PC-3 (cell line): ENCODE data around the gene C1QB. TPM values are rescaled to one million over a fixed set of nuclear protein-coding genes. Genes with fewer than 3 reads are reported as not detected.
A peak's percentile ranks its signal among the peaks of the same experiment; 100 is the strongest.

Experiments
- ATAC-seq: fragments of 200-7000 bp; cut with Tn5 transposase; 2 replicates; pipeline ENCODE4 v1.9.1; 2020; ENCODE audit warnings: mild to moderate bottlenecking, moderate library complexity
- BruUV-seq: library from RNA; stranded (reverse); fragments of 400-500 nt; replicated peaks from 2 replicates; lab custom pipeline; 2021; lab: Mats Ljungman, UMichigan
- CTCF ChIA-PET: fragments of 300-600 bp; sonication (Branson Sonifier 250); formaldehyde crosslinking; loops from one replicate; lab custom pipeline; 2022; ENCODE audit warnings: antibody characterized with exemption; lab: Charles Lee
- POLR2A ChIA-PET: fragments of 300-600 bp; sonication (Branson Sonifier 250); formaldehyde crosslinking; loops from one replicate; lab custom pipeline; 2022; ENCODE audit warnings: antibody characterized with exemption; ENCODE audit not compliant: unreplicated experiment; lab: Charles Lee
- DNase-seq: peaks from one replicate; pipeline ENCODE4 v3.0.0-alpha.2; 2015
- H2AFZ ChIP-seq: fragments of 300-600 bp; sonication (generic); 2 replicates; pipeline ENCODE4 v1.6.0; 2016; ENCODE audit warnings: antibody characterized with exemption, low read length
- H3F3A ChIP-seq: fragments of 300-600 bp; sonication (generic); one replicate; pipeline ENCODE4 v1.6.0; 2017; ENCODE audit warnings: antibody characterized with exemption, low read length, control low read depth, mild to moderate bottlenecking; ENCODE audit not compliant: unreplicated experiment
- H3K27ac ChIP-seq: fragments of 300-600 bp; sonication (generic); 2 replicates; pipeline ENCODE4 v1.5.1; 2016; ENCODE audit warnings: mild to moderate bottlenecking, low read length
- H3K27me3 ChIP-seq: fragments of 300-600 bp; sonication (generic); 2 replicates; pipeline ENCODE4 v1.6.1; 2016; ENCODE audit warnings: low read length, mixed read lengths
- H3K36me3 ChIP-seq: fragments of 300-600 bp; sonication (generic); 2 replicates; pipeline ENCODE4 v1.6.1; 2016; ENCODE audit warnings: low read depth, mixed run types, low read length, mixed read lengths
- H3K4me1 ChIP-seq: fragments of 300-600 bp; sonication (generic); 2 replicates; pipeline ENCODE4 v1.5.1; 2016; ENCODE audit warnings: low read length; ENCODE audit not compliant: insufficient read depth
- H3K4me2 ChIP-seq: fragments of 300-600 bp; sonication (generic); 2 replicates; pipeline ENCODE4 v1.6.0; 2016; ENCODE audit warnings: low read length
- H3K4me3 ChIP-seq: fragments of 300-600 bp; sonication (generic); 2 replicates; pipeline ENCODE4 v1.5.1; 2016; ENCODE audit warnings: mild to moderate bottlenecking, low read length, mixed read lengths
- H3K79me2 ChIP-seq: fragments of 300-600 bp; sonication (generic); 2 replicates; pipeline ENCODE4 v1.6.1; 2017; ENCODE audit warnings: low read length, mixed read lengths
- H3K9ac ChIP-seq: fragments of 300-600 bp; sonication (generic); 2 replicates; pipeline ENCODE4 v1.6.0; 2016; ENCODE audit warnings: mild to moderate bottlenecking, low read length
- H3K9me2 ChIP-seq: fragments of 300-600 bp; sonication (generic); replicated peaks from 2 replicates; pipeline ENCODE4 v1.6.1; 2016; ENCODE audit warnings: mixed run types, low read length, mixed read lengths
- H3K9me3 ChIP-seq: fragments of 300-600 bp; sonication (generic); 2 replicates; pipeline ENCODE4 v1.6.1; 2016; ENCODE audit warnings: low read length, mixed read lengths
- H4K20me1 ChIP-seq: fragments of 300-600 bp; sonication (generic); 2 replicates; pipeline ENCODE4 v1.6.1; 2016; ENCODE audit warnings: low read length, mixed read lengths
- EZH2 ChIP-seq: fragments of 300-600 bp; sonication (generic); IDR thresholded peaks from one replicate; pipeline ENCODE4 v1.6.1; 2017; ENCODE audit warnings: antibody characterized with exemption, mild to moderate bottlenecking, low read length; ENCODE audit not compliant: unreplicated experiment
- EZH2phosphoT487 ChIP-seq: fragments of 300-600 bp; sonication (generic); IDR thresholded peaks from 2 replicates; pipeline ENCODE4 v1.6.1; 2018; ENCODE audit warnings: mild to moderate bottlenecking, antibody characterized with exemption, low read length, borderline replicate concordance
- intact Hi-C: fragments of 100-400 bp; cut with micrococcal nuclease; formaldehyde crosslinking; loops from 2 replicates; pipeline ENCODE4 v1.9.0; 2023
- total RNA-seq: library from RNA; depleted of rRNA; stranded (reverse); fragments of >200 nt; gene quantifications from 2 replicates; pipeline ENCODE4 v1.2.3, GENCODE V29; 2014
- TF ChIP-seq, protein P1 (sequence below): fragments of 300-600 bp; sonication (generic); conservative IDR thresholded peaks from 2 replicates; pipeline ENCODE4 v1.5.1; 2017; ENCODE audit warnings: antibody characterized with exemption, low read depth, mild to moderate bottlenecking, low read length

The C1QB gene
- total RNA-seq, 1 experiment from 2014 or later: not detected

DNA sequence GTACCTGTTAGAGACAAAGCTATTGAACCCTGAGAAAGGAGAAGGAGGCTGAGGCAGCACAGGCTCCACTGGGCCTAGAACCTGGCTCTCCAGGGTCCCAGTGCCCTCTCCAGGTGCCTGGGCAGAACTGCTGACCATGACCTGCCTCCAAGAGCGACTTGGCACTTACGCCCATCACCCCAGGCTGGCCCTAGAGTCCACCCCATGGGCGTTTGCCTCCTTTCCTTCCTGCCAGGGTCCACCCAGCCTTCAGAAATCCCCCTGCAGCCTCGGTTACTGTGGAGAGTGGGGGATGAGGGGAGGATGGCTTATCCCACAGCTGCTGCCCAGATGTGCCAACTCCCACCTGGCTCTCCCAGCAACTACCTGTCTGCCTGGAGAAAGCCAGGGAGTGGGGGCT, 31.3 kb upstream of the C1QB start:
- CTCF ChIA-PET: no interaction called here
- intact Hi-C loops: no loop called here
- no peaks in the 10 kb centered on the region for H3K36me3 ChIP-seq
- H3K4me3 ChIP-seq: no peak overlapping the region
- no peaks in the 10 kb centered on the region for H3K79me2 ChIP-seq
- H3K4me2 ChIP-seq: no peak overlapping the region
- H3K9ac ChIP-seq: no peak overlapping the region
- H2AFZ ChIP-seq: no peak overlapping the region
- ATAC-seq (no peak), DNase-seq (no peak)
- H3K4me1 ChIP-seq: no peaks in the 10 kb centered on the region
- no peaks in the 10 kb centered on the region for H3K9me3 ChIP-seq
- no peak for TF ChIP-seq EZH2
- no peak for TF ChIP-seq EZH2phosphoT487
- TF ChIP-seq, protein P1, sequence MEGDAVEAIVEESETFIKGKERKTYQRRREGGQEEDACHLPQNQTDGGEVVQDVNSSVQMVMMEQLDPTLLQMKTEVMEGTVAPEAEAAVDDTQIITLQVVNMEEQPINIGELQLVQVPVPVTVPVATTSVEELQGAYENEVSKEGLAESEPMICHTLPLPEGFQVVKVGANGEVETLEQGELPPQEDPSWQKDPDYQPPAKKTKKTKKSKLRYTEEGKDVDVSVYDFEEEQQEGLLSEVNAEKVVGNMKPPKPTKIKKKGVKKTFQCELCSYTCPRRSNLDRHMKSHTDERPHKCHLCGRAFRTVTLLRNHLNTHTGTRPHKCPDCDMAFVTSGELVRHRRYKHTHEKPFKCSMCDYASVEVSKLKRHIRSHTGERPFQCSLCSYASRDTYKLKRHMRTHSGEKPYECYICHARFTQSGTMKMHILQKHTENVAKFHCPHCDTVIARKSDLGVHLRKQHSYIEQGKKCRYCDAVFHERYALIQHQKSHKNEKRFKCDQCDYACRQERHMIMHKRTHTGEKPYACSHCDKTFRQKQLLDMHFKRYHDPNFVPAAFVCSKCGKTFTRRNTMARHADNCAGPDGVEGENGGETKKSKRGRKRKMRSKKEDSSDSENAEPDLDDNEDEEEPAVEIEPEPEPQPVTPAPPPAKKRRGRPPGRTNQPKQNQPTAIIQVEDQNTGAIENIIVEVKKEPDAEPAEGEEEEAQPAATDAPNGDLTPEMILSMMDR: no peak
- H4K20me1 ChIP-seq: no peaks in the 10 kb centered on the region
- H3K27me3 ChIP-seq: peaks cover 35% of the 10 kb centered on the region
- no peaks in the 10 kb centered on the region for H3K9me2 ChIP-seq
- H3F3A ChIP-seq: no peaks in the 10 kb centered on the region
- no TSS peak for BruUV-seq
- POLR2A ChIA-PET: no interaction called here
- H3K27ac ChIP-seq: no peak overlapping the region

GRCh38 chr1:22625262-22625925, 27.6 kb upstream of the C1QB start:
- Histone ChIP-seq H3K79me2 (no peaks in the 10 kb centered on the region), H4K20me1 (no peaks in the 10 kb centered on the region), H3K9ac (no peak overlapping the region), H3K4me3 (no peak overlapping the region), H3K9me3 (no peaks in the 10 kb centered on the region), H3K4me1 (no peaks in the 10 kb centered on the region), H3K9me2 (no peaks in the 10 kb centered on the region), H3K27ac (no peak overlapping the region), H3K36me3 (no peaks in the 10 kb centered on the region), H2AFZ (no peak overlapping the region), H3K27me3 (no peaks in the 10 kb centered on the region), H3K4me2 (no peak overlapping the region), H3F3A (no peaks in the 10 kb centered on the region)
- peak; percentile 12 for DNase-seq
- no TSS peak for BruUV-seq
- TF ChIP-seq, protein P1: no peak
- TF ChIP-seq EZH2: no peak
- no peak for TF ChIP-seq EZH2phosphoT487
- ATAC-seq: no peak
- ChIA-PET POLR2A (no interaction called here), CTCF (no interaction called here)
- intact Hi-C loops: no loop called here
